Sigmoid colon (tissue), 7 donors: Measurements from ENCODE around the gene NPW. TPM values are rescaled to one million over a fixed set of nuclear protein-coding genes. Genes with fewer than 3 reads are reported as not detected.

ENCODE experiments used
- DNase-seq: peaks from one replicate; pipeline ENCODE4 v3.0.0-alpha.2; 2019
- H3K27ac ChIP-seq, 4 donors: fragments of 200-600 bp; sonication (generic); one replicate each; pipeline ENCODE4 v1.5.1; 2016 to 2019; ENCODE audit warnings: mild to moderate bottlenecking in 1 of 4
- H3K27me3 ChIP-seq, 3 donors: fragments of 200-600 bp; sonication (generic); one replicate each; pipeline ENCODE4 v1.5.1; 2019; ENCODE audit warnings: mild to moderate bottlenecking in 1 of 3
- H3K36me3 ChIP-seq, 4 donors: fragments of 200-600 bp; sonication (generic); one replicate each; pipeline ENCODE4 v1.5.1; 2016 to 2019
- H3K4me1 ChIP-seq, 4 donors: fragments of 200-600 bp; sonication (generic); one replicate each; pipeline ENCODE4 v1.5.1; 2017 to 2019
- H3K4me3 ChIP-seq, 4 donors: fragments of 200-600 bp; sonication (generic); one replicate each; pipeline ENCODE4 v1.5.1; 2017 to 2019; ENCODE audit warnings: mild to moderate bottlenecking in 2 of 4, moderate library complexity in 1 of 4
- H3K9me3 ChIP-seq, 4 donors: fragments of 200-600 bp in 3 of 4; sonication (generic) in 3 of 4; one replicate each; pipeline versions ENCODE4 v1.5.1 to v1.6.1; 2013 to 2019
- CTCF ChIP-seq, 4 experiments: fragments of 450-650 bp in 3 of 4; fragments of 200-600 bp in 1 of 4; IDR thresholded peaks; one replicate each; pipeline ENCODE4 v1.5.1; 2016 to 2019; ENCODE audit warnings: antibody characterized with exemption in 4 of 4, mild to moderate bottlenecking in 3 of 4, moderate library complexity in 2 of 4
- EP300 ChIP-seq, 4 donors: sonication (generic); formaldehyde crosslinking; IDR thresholded peaks; one replicate each; pipeline ENCODE4 v1.6.1; 2017; ENCODE audit warnings: antibody characterized with exemption in 4 of 4
- POLR2A ChIP-seq, 2 donors: fragments of 450-650 bp; IDR thresholded peaks; one replicate each; pipeline ENCODE4 v1.6.1; 2016; ENCODE audit warnings: antibody characterized with exemption in 2 of 2, mild to moderate bottlenecking in 2 of 2, moderate library complexity in 2 of 2
- POLR2AphosphoS5 ChIP-seq, 4 donors: sonication (generic); formaldehyde crosslinking; IDR thresholded peaks; one replicate each; pipeline ENCODE4 v1.6.1; 2017; ENCODE audit warnings: antibody characterized with exemption in 4 of 4
- WGBS, 2 donors: extraction: QIAGEN DNeasy Blood & Tissue Kit; methylation state at CpG; one replicate each; pipeline ENCODE4 v1.1.7; 2013; 5-methylcytosine and 5-hydroxymethylcytosine counted together
- intact Hi-C: fragments of 100-400 bp; cut with DNase I; formaldehyde crosslinking; loops from one replicate; pipeline ENCODE4 v1.15.1; 2023
- polyA plus RNA-seq, 3 donors: library from polyadenylated mRNA; stranded (reverse); fragments of 200-250 nt; gene quantifications; one replicate each; pipeline ENCODE4 v1.2.3, GENCODE V29; 2013
- total RNA-seq, 4 donors: library from RNA; depleted of rRNA; stranded (reverse); fragments of >200 nt; gene quantifications; one replicate each; pipeline ENCODE4 v1.1.0, GENCODE V29; 2016
- donor health status: healthy with polysubstance abuse.
- donor health status: Bipolar disorder and iron deficiency.
- donor health status: healthy.

NPW gene
- total and polyA plus RNA-seq, 7 donors = 0.71 TPM; not detected in 6

GRCh38 chr16:1991588-1991947 lies 28.0 kb upstream of the NPW start:
- Histone ChIP-seq H3K4me1 (peaks cover 0 to 30% (median 27%) of the 10 kb centered on the region in 4 donors), H3K4me3 (peak overlapping the region in 3 of 4 donors; percentile 21 to 40 (median 36)), H3K9me3 (no peaks in the 10 kb centered on the region), H3K27ac (peak overlapping the region in 2 of 4 donors; percentile 27 to 44), H3K36me3 (peaks cover 0 to 5% (median 1%) of the 10 kb centered on the region in 4 donors), H3K27me3 (peaks cover 37 to 50% (median 49%) of the 10 kb centered on the region in 3 donors)
- DNase-seq = no peak
- intact Hi-C loops = no loop called here
- TF ChIP-seq EP300 (IDR thresholded peaks at IDR 0.05) (no peak), CTCF (IDR thresholded peaks at IDR 0.05) (no peak)
- WGBS, 2 donors = 11 to 14% methylated on average over 22 of the region's 22 CpGs

GRCh38 chr16:1991948-1992703 lies 27.5 kb upstream of the NPW start:
- Histone ChIP-seq H3K4me3 (peak overlapping the region in 3 of 4 donors; percentile 21 to 40 (median 36)), H3K4me1 (peaks cover 0 to 30% (median 28%) of the 10 kb centered on the region in 4 donors), H3K36me3 (peaks cover 0 to 1% (median 0%) of the 10 kb centered on the region in 4 donors), H3K27ac (peak overlapping the region in 2 of 4 donors; percentile 27 to 44), H3K9me3 (no peaks in the 10 kb centered on the region), H3K27me3 (peaks cover 37 to 50% (median 49%) of the 10 kb centered on the region in 3 donors)
- WGBS, 2 donors = 4 to 17% methylated on average over 96 of the region's 96 CpGs
- no peak for TF ChIP-seq CTCF (IDR thresholded peaks at IDR 0.05)
- TF ChIP-seq POLR2AphosphoS5 (IDR thresholded peaks at IDR 0.05) = peak in 3 of 4 donors; percentile 21 to 40 (median 38)
- peak; percentile 94 for DNase-seq
- intact Hi-C loops = no loop called here

- H3K4me3 ChIP-seq = peak overlapping the region in 3 of 4 donors; percentile 21 to 40 (median 36)
- intact Hi-C loops = no loop called here
- 56 to 80% methylated on average over 50 of the region's 50 CpGs for WGBS, 2 donors
- no peak overlapping the region for H3K27ac ChIP-seq
- TF ChIP-seq CTCF (IDR thresholded peaks at IDR 0.05) (no peak), POLR2A (IDR thresholded peaks at IDR 0.05) (no peak), POLR2AphosphoS5 (IDR thresholded peaks at IDR 0.05) (no peak), EP300 (IDR thresholded peaks at IDR 0.05) (no peak)
- DNase-seq = no peak
- peaks cover 37 to 50% (median 49%) of the 10 kb centered on the region in 3 donors for H3K27me3 ChIP-seq
- H3K36me3 ChIP-seq = peaks cover 0 to 8% (median under 1%) of the 10 kb centered on the region in 4 donors
- H3K4me1 ChIP-seq = peaks cover 0 to 30% (median 29%) of the 10 kb centered on the region in 4 donors
- no peaks in the 10 kb centered on the region for H3K9me3 ChIP-seq
These were observed 26.8 kb upstream of the NPW start for GRCh38 chr16:1992704-1993317.

GRCh38 chr16:1993731-1994131 lies 25.9 kb upstream of the NPW start:
- TF ChIP-seq EP300 (IDR thresholded peaks at IDR 0.05) (no peak), CTCF (IDR thresholded peaks at IDR 0.05) (no peak), POLR2AphosphoS5 (IDR thresholded peaks at IDR 0.05) (no peak), POLR2A (IDR thresholded peaks at IDR 0.05) (no peak)
- H3K4me3 ChIP-seq = no peak overlapping the region
- H3K9me3 ChIP-seq = no peaks in the 10 kb centered on the region
- H3K27me3 ChIP-seq = peaks cover 37 to 47% (median 45%) of the 10 kb centered on the region in 3 donors
- DNase-seq = no peak
- intact Hi-C loops = no loop called here
- peaks cover 0 to 34% (median 29%) of the 10 kb centered on the region in 4 donors for H3K4me1 ChIP-seq
- peaks cover 4 to 18% (median 9%) of the 10 kb centered on the region in 4 donors for H3K36me3 ChIP-seq
- whole genome bisulfite sequencing, 2 donors = 50% methylated on average over 2 of the region's 2 CpGs
- no peak overlapping the region for H3K27ac ChIP-seq
